HFF-Myc (cell line): Measurements from ENCODE around the gene CTBP2.

Experiments used
- DNase-seq: peaks from one replicate; pipeline ENCODE4 v3.0.0-alpha.2; 2011; ENCODE audit warnings: low read depth; ENCODE audit errors: extremely low read depth
- H3K4me3 ChIP-seq: replicated peaks from 2 replicates; pipeline ENCODE4 v1.5.1; 2011; ENCODE audit warnings: low read depth, mild to moderate bottlenecking, control low read depth, low read length
- TF ChIP-seq, protein P1 (sequence below): IDR thresholded peaks from 2 replicates; pipeline ENCODE4 v1.5.1; 2012; ENCODE audit warnings: mild to moderate bottlenecking, low read depth, low read length, control low read depth; ENCODE audit errors: missing control alignments

Gene CTBP2

GRCh38 chr10:125030567-125031197 lies 129.7 kb downstream of the CTBP2 start:
- H3K4me3 ChIP-seq: no peak overlapping the region
- TF ChIP-seq, protein P1, sequence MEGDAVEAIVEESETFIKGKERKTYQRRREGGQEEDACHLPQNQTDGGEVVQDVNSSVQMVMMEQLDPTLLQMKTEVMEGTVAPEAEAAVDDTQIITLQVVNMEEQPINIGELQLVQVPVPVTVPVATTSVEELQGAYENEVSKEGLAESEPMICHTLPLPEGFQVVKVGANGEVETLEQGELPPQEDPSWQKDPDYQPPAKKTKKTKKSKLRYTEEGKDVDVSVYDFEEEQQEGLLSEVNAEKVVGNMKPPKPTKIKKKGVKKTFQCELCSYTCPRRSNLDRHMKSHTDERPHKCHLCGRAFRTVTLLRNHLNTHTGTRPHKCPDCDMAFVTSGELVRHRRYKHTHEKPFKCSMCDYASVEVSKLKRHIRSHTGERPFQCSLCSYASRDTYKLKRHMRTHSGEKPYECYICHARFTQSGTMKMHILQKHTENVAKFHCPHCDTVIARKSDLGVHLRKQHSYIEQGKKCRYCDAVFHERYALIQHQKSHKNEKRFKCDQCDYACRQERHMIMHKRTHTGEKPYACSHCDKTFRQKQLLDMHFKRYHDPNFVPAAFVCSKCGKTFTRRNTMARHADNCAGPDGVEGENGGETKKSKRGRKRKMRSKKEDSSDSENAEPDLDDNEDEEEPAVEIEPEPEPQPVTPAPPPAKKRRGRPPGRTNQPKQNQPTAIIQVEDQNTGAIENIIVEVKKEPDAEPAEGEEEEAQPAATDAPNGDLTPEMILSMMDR: no peak
- DNase-seq: no peak

DNA sequence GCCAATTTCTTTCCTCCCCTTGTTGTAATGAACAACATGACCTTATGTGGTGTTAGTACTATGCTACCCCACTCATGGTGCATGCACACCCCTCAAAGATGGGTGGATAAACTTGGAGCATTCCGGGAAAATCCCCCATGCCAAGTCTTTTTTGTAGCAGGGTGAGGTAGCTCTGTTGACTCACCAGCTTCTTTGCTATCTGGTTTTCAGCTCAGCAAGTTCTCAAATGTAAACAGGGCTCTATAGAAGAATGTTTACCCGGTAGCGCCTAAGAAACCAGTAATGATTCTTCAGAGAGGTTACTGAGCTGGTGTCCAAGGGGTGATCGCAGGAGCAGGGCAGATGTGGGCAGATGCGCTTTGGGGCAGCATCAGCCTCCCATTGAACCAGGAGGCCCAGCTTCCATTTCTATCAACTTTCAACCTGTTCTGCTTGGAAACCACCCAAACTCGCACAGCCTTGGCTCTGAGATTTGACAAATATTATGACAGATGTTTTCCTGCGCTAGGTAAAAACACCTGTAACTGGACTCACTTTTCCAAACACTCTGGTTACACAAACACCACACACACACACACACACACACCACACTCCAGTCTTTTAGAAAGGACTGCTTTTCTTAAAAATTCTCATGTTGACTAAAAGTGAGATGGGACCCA lies 130.7 kb downstream of the CTBP2 start:
- DNase-seq: no peak

GRCh38 chr10:125027871-125028869 lies 132.2 kb downstream of the CTBP2 start:
- H3K4me3 ChIP-seq: no peak overlapping the region
- peak; percentile 25 for DNase-seq
- TF ChIP-seq, protein P1: no peak

More for the DNA sequence above, 130.7 kb downstream of the CTBP2 start:
- H3K4me3 ChIP-seq: no peak overlapping the region
- TF ChIP-seq, protein P1: no peak

- DNase-seq: no peak
- TF ChIP-seq, protein P1: no peak
- H3K4me3 ChIP-seq: no peak overlapping the region
Measured at GRCh38 chr10:125026974-125027735, 133.2 kb downstream of the CTBP2 start.

DNA sequence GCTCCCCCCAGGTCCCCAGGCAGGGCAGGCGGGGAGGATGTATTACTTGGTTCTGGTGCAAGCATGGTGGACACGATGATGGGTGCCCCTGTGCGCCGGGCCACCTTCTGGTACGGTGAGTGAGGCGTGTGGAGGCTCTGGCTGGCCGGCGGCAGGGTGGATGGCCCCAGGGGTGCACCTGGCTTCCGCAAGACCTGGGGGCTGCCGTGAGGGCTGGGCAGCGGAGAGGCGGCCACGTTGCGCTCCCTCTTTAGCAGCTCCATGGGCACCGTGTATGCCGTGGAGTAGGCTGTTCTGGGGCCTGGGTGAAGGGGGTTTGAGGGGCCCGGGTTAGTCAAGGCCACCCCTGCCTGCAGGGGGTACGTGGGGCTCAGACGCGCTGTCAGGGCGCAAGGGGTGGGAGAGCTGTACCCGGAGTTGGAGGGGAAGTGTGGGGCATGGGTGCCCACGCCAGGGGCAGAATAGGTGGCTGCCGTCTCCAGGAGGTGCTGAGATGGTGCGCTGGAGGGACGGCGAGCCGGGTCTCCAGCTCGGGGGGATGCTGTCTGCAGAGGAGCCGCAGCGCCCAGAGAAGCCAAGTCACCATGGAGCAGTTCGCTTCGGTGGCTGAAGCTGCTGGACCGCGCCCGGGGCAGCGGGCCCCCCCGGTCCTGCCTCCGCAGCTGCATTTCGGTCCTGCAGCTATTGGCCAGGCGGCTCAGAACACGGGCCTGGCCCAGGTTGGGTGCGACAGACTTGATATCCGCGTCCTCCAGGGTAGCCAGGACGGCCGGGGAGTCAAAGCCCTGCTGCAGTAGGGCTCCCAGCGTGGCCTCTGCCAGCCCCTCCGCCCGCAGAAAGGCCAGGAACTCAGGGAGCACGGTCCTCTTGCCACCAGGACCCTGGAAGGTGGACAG lies 134.1 kb downstream of the CTBP2 start:
- TF ChIP-seq, protein P1: no peak
- no peak for DNase-seq
- no peak overlapping the region for H3K4me3 ChIP-seq
